Germinal center (tissue), 1 donor: ENCODE measurements around the gene UBE2Q2.
"Not testable (repeated sequence)": the region's sequence is repeated elsewhere in the genome, so short reads cannot be mapped to it uniquely, and the experiment has no call there.

Experiments
- DNase-seq: peaks from one replicate; pipeline ENCODE4 v3.0.0; 2012; ENCODE audit warnings: mixed read lengths, low spot score

The UBE2Q2 gene

GRCh38 chr15:75827691-75828090, 15.6 kb upstream of the UBE2Q2 start:
- DNase-seq, result no peak

GRCh38 chr15:75828429-75828828, 14.8 kb upstream of the UBE2Q2 start:
- no peak for DNase-seq

- DNase-seq, result no peak
Observed at GRCh38 chr15:75830910-75831805, 12.1 kb upstream of the UBE2Q2 start.

- no peak for DNase-seq
Observed at GRCh38 chr15:75831806-75832102, 11.5 kb upstream of the UBE2Q2 start.

- no peak for DNase-seq
Observed at GRCh38 chr15:75832114-75832513, 11.1 kb upstream of the UBE2Q2 start.

GRCh38 chr15:75834021-75834420, 9.2 kb upstream of the UBE2Q2 start:
- no peak for DNase-seq

GRCh38 chr15:75835990-75836958, 7.0 kb upstream of the UBE2Q2 start:
- DNase-seq, result no peak

- DNase-seq, result no peak
Observed at GRCh38 chr15:75836959-75837334, 6.3 kb upstream of the UBE2Q2 start.

- no peak for DNase-seq
Observed at GRCh38 chr15:75840659-75841058, 2.6 kb upstream of the UBE2Q2 start.

GRCh38 chr15:75841626-75842025, 1.6 kb upstream of the UBE2Q2 start:
- no peak for DNase-seq

- peak; percentile 76 for DNase-seq
Observed at GRCh38 chr15:75843678-75844581, 683 bp downstream of the UBE2Q2 start.

- DNase-seq, result no peak
Observed at GRCh38 chr15:75844629-75845335, 1.5 kb downstream of the UBE2Q2 start.

- DNase-seq, result no peak
Observed at GRCh38 chr15:75849167-75849566, 5.9 kb downstream of the UBE2Q2 start.

- DNase-seq, result no peak
Observed at GRCh38 chr15:75850708-75851107, 7.5 kb downstream of the UBE2Q2 start.

- DNase-seq, result not testable (repeated sequence)
Observed at GRCh38 chr15:75851566-75851965, 8.3 kb downstream of the UBE2Q2 start.

- DNase-seq, result no peak
Observed at GRCh38 chr15:75857886-75858285, 14.6 kb downstream of the UBE2Q2 start.

GRCh38 chr15:75861750-75862402, 18.6 kb downstream of the UBE2Q2 start:
- DNase-seq, result no peak

GRCh38 chr15:75862796-75863195, 19.5 kb downstream of the UBE2Q2 start:
- DNase-seq, result no peak

- no peak for DNase-seq
Observed at GRCh38 chr15:75864213-75865059, 21.2 kb downstream of the UBE2Q2 start.

GRCh38 chr15:75866045-75866444, 22.8 kb downstream of the UBE2Q2 start:
- not testable (repeated sequence) for DNase-seq
